Endothelial cell of umbilical vein (primary cell): ENCODE data around the gene EIF4G2. TPM values are rescaled to one million over a fixed set of nuclear protein-coding genes. Genes with fewer than 3 reads are reported as not detected.

ENCODE experiments used
- BruUV-seq: library from RNA; stranded (reverse); fragments of 400-500 nt; replicated peaks from 2 replicates; lab custom pipeline; 2021; lab: Mats Ljungman, UMichigan
- CTCF ChIA-PET: fragments of 300-600, 350-600 bp; sonication (Branson Sonifier 250); formaldehyde crosslinking; loops from one replicate; lab custom pipeline; 2021; ENCODE audit warnings: antibody characterized with exemption, inconsistent platforms; lab: Charles Lee
- POLR2A ChIA-PET: fragments of 300-600, 350-600 bp; sonication (Branson Sonifier 250); formaldehyde crosslinking; loops from one replicate; lab custom pipeline; 2021; ENCODE audit warnings: antibody characterized with exemption, inconsistent platforms; lab: Charles Lee
- DNase-seq: peaks from one replicate; pipeline ENCODE4 v3.0.0-alpha.2; 2011; ENCODE audit warnings: low read depth, low spot score
- FAIRE-seq: peaks from 2 replicates; lab custom pipeline; 2011; peaks lifted over from hg19 to GRCh38; lab: Jason Lieb, UNC
- H2AFZ ChIP-seq: 2 replicates; pipeline ENCODE4 v1.6.0; 2012; ENCODE audit warnings: low read depth, low read length, control low read depth, inconsistent platforms
- H3K27ac ChIP-seq: 2 replicates; pipeline ENCODE4 v1.5.1; 2011; ENCODE audit warnings: low read depth, mild to moderate bottlenecking, control low read depth, low read length, moderate library complexity; ENCODE audit not compliant: insufficient read depth
- H3K27me3 ChIP-seq, 2 experiments: 2 replicates each; pipeline versions ENCODE4 v1.6.0 to v1.6.1; 2011; ENCODE audit warnings: low read length in 2 of 2, mixed read lengths in 1 of 2; ENCODE audit not compliant: control insufficient read depth in 2 of 2, insufficient read depth in 2 of 2
- H3K36me3 ChIP-seq, 2 experiments: 2 replicates in 1 of 2; 3 replicates in 1 of 2; pipeline ENCODE4 v1.5.1; 2011; ENCODE audit warnings: low read length in 2 of 2, mild to moderate bottlenecking in 1 of 2, moderate library complexity in 1 of 2; ENCODE audit not compliant: control insufficient read depth in 2 of 2, insufficient read depth in 2 of 2; ENCODE audit errors: extremely low read depth in 1 of 2
- H3K4me1 ChIP-seq: 3 replicates; pipeline ENCODE4 v1.5.1; 2011; ENCODE audit warnings: mild to moderate bottlenecking, low read length; ENCODE audit not compliant: control insufficient read depth, insufficient read depth; ENCODE audit errors: extremely low read depth
- H3K4me2 ChIP-seq: 2 replicates; pipeline ENCODE4 v1.6.1; 2011; ENCODE audit warnings: low read length, control low read depth, mixed read lengths; ENCODE audit not compliant: insufficient read depth
- H3K4me3 ChIP-seq, 3 experiments: fragments of 200-600 bp in 1 of 3; sonication (generic), shearing (Covaris generic) in 1 of 3; replicated peaks in 1 of 3; 2 replicates each; pipeline ENCODE4 v1.5.1; 2011 to 2016; ENCODE audit warnings: control low read depth in 3 of 3, low read length in 3 of 3, mild to moderate bottlenecking in 2 of 3, inconsistent platforms in 1 of 3, low read depth in 1 of 3, moderate library complexity in 1 of 3; ENCODE audit not compliant: insufficient read depth in 1 of 3
- H3K79me2 ChIP-seq: 2 replicates; pipeline ENCODE4 v1.6.0; 2012; ENCODE audit warnings: low read length, inconsistent platforms; ENCODE audit not compliant: control insufficient read depth, insufficient read depth
- H3K9ac ChIP-seq: replicated peaks from 2 replicates; pipeline ENCODE3; 2011; ENCODE audit warnings: low read length, control low read depth; ENCODE audit not compliant: insufficient read depth; ENCODE audit errors: extremely low read depth
- H3K9me1 ChIP-seq: replicated peaks from 3 replicates; pipeline ENCODE4 v1.6.0; 2011; ENCODE audit warnings: mild to moderate bottlenecking, low read length; ENCODE audit not compliant: control insufficient read depth, insufficient read depth; ENCODE audit errors: extremely low read depth
- H3K9me3 ChIP-seq: replicated peaks from 2 replicates; pipeline ENCODE4 v1.5.1; 2012; ENCODE audit warnings: low read length, inconsistent platforms; ENCODE audit not compliant: control insufficient read depth, insufficient read depth
- H4K20me1 ChIP-seq: replicated peaks from 2 replicates; pipeline ENCODE3; 2011; ENCODE audit warnings: mild to moderate bottlenecking, low read length; ENCODE audit not compliant: control insufficient read depth, insufficient read depth; ENCODE audit errors: extremely low read depth
- EZH2 ChIP-seq: IDR thresholded peaks from 2 replicates; pipeline ENCODE4 v1.6.1; 2012; ENCODE audit warnings: borderline replicate concordance, low read depth, mild to moderate bottlenecking, moderate library complexity, low read length, inconsistent platforms; ENCODE audit not compliant: severe bottlenecking
- FOS ChIP-seq: IDR thresholded peaks from 2 replicates; pipeline ENCODE4 v1.6.1; 2011; ENCODE audit warnings: mild to moderate bottlenecking, low read length, moderate library complexity, borderline replicate concordance; ENCODE audit not compliant: insufficient read depth
- MYC ChIP-seq: IDR thresholded peaks from one replicate; pipeline ENCODE4 v1.6.1; 2011; ENCODE audit warnings: mild to moderate bottlenecking, low read depth, low read length
- POLR2A ChIP-seq: IDR thresholded peaks from 2 replicates; pipeline ENCODE4 v1.6.1; 2012; ENCODE audit warnings: low read depth, mild to moderate bottlenecking, control low read depth, low read length
- POLR2AphosphoS5 ChIP-seq: IDR thresholded peaks from 2 replicates; pipeline ENCODE4 v1.6.1; 2012; ENCODE audit warnings: low read depth, mild to moderate bottlenecking, control low read depth, low read length, moderate library complexity; ENCODE audit not compliant: insufficient read depth
- dilution Hi-C: fragments of 300-500 bp; cut with MboI; formaldehyde crosslinking; loops from one replicate; pipeline ENCODE4 v1.15.0; 2019; ENCODE audit warnings: low sequenced_read_pairs; ENCODE audit not compliant: extremely low pct_ligation_motif_present
- intact Hi-C: fragments of 100-400 bp; cut with micrococcal nuclease; formaldehyde crosslinking; loops from one replicate; pipeline ENCODE4 v1.10.0; 2022
- polyA plus RNA-seq, 4 experiments: library from polyadenylated mRNA; depleted of rRNA in 3 of 4; stranded (reverse) in 3 of 4; unstranded in 1 of 4; fragments of >200 nt; gene quantifications; 2 replicates each; pipeline versions ENCODE4 v1.2.1 to v1.2.3, GENCODE V29; 2011 to 2012; ENCODE audit warnings: missing spikeins in 1 of 4
- total RNA-seq: library from RNA; stranded (reverse); gene quantifications from 2 replicates; pipeline ENCODE4 v1.2.3, GENCODE V29; 2021
- TF ChIP-seq, protein P1 (sequence below): IDR thresholded peaks from 2 replicates; pipeline ENCODE4 v1.6.1; 2011; ENCODE audit not compliant: insufficient read depth, insufficient read length
- TF ChIP-seq, protein P2 (sequence below), 2 donors: IDR thresholded peaks; 1 replicate in 1 of 2; 2 replicates in 1 of 2; pipeline ENCODE4 v1.5.1; 2011; ENCODE audit warnings: low read length in 2 of 2, mild to moderate bottlenecking in 2 of 2, moderate library complexity in 2 of 2, control low read depth in 1 of 2, inconsistent platforms in 1 of 2, low read depth in 1 of 2; ENCODE audit not compliant: insufficient read depth in 1 of 2; ENCODE audit errors: extremely low read depth in 1 of 2

Gene EIF4G2
- total and polyA plus RNA-seq, 2 donors (not counting 3 experiments of a cell fraction or from before 2014, with no cell fraction given): 382 to 1,194 TPM

DNA sequence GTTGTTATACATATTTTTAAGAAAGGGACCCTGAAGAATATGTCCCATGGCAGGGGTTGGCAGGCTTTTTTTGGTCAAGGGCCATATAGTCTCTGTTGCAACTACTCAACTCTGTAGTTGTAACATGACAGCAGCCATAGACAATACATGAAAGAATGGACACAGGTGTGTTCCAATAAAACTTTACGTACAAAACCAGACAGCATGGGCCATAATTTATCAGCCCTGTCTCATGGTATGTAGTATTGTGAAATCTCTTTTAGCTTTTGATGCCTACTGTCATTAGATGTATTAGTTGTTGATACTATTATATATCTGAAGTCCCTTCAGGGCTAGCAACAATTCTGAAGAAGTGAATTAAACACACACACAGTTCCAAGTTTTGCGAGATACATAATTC, 46.6 kb upstream of the EIF4G2 start:
- dilution Hi-C loops (no loop called here), intact Hi-C loops (no loop called here)
- H3K4me2 ChIP-seq: no peak overlapping the region
- H3K9me1 ChIP-seq: no peaks in the 10 kb centered on the region
- BruUV-seq: no TSS peak
- no peaks in the 10 kb centered on the region for H3K9me3 ChIP-seq
- H3K36me3 ChIP-seq: peaks cover 5 to 19% of the 10 kb centered on the region in 2 experiments
- FAIRE-seq: no peak
- no peak overlapping the region for H3K4me3 ChIP-seq
- H3K27ac ChIP-seq: no peak overlapping the region
- H3K4me1 ChIP-seq: peaks cover 8% of the 10 kb centered on the region
- ChIA-PET CTCF (interaction anchor here (1.2 to 1.5 kb wide), 2 partner anchors 51 to 76 kb away, joined by 3 to 4 read pairs; no protein-coding TSS in a partner anchor), POLR2A (interaction anchor here (2.4 kb wide), 1 partner anchor 46 kb away, joined by 11 read pairs; the partner anchor contains the start of gene EIF4G2)
- H4K20me1 ChIP-seq: no peaks in the 10 kb centered on the region
- H3K79me2 ChIP-seq: peaks cover 47% of the 10 kb centered on the region
- no peak overlapping the region for H3K9ac ChIP-seq
- no peak overlapping the region for H2AFZ ChIP-seq
- DNase-seq: no peak
- H3K27me3 ChIP-seq: no peaks in the 10 kb centered on the region
- TF ChIP-seq POLR2AphosphoS5 (no peak), EZH2 (no peak), MYC (no peak)

DNA sequence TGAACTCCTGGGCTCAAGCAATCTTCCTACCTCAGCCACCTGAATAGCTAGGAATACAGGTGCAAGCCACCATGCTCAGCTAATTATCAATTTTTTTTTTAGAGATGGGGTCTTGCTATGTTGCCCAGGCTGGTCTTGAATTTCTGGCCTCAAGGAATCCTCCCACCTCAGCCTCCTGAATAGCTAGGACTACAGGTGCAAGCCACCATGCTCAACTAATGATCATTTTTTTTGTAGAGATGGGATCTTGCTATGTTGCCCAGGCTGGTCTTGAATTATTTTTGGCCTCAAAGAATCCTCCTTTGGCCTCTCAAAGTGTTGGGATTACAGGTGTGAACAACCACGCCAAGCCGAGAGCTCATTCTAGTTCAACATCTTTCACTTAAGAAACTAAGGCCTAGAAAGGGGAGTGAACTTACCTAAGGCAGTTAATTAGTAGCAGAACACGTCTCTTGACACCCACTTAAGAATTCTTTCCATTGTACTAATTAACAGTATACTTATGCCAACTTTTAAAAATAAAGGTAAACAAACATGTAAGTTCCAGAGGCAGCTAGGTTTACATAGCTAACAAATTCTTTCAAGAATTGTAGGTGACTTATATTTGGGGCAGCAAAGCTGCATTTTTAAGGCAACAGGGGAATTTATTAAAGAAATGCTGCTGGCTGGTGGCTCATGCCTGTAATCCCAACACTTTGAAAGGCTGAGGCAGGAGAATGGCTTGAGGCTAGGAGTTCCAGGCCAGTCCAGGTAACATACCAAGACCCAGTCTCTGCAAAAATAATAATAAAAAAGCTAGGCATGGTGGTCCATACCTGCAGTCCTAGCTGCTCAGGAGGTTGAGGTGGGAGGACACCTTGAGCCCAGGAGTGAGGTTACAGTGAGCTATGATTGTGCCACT, 39.5 kb upstream of the EIF4G2 start:
- H3K4me2 ChIP-seq: no peak overlapping the region
- intact Hi-C loops (no loop called here), dilution Hi-C loops (no loop called here)
- H3K79me2 ChIP-seq: peaks cover 6% of the 10 kb centered on the region
- no peaks in the 10 kb centered on the region for H3K4me1 ChIP-seq
- no TSS peak for BruUV-seq
- no peaks in the 10 kb centered on the region for H3K27me3 ChIP-seq
- TF ChIP-seq, protein P1, sequence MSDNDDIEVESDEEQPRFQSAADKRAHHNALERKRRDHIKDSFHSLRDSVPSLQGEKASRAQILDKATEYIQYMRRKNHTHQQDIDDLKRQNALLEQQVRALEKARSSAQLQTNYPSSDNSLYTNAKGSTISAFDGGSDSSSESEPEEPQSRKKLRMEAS: no peak
- TF ChIP-seq, protein P2, sequence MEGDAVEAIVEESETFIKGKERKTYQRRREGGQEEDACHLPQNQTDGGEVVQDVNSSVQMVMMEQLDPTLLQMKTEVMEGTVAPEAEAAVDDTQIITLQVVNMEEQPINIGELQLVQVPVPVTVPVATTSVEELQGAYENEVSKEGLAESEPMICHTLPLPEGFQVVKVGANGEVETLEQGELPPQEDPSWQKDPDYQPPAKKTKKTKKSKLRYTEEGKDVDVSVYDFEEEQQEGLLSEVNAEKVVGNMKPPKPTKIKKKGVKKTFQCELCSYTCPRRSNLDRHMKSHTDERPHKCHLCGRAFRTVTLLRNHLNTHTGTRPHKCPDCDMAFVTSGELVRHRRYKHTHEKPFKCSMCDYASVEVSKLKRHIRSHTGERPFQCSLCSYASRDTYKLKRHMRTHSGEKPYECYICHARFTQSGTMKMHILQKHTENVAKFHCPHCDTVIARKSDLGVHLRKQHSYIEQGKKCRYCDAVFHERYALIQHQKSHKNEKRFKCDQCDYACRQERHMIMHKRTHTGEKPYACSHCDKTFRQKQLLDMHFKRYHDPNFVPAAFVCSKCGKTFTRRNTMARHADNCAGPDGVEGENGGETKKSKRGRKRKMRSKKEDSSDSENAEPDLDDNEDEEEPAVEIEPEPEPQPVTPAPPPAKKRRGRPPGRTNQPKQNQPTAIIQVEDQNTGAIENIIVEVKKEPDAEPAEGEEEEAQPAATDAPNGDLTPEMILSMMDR (IDR thresholded peaks at IDR 0.05; ENCODE audit: extremely low read depth in 1 of 2, insufficient read depth in 1 of 2, low read depth in 1 of 2, low read length in 2 of 2): no peak
- no peak for TF ChIP-seq MYC
- no peak for TF ChIP-seq POLR2AphosphoS5
- no peak for TF ChIP-seq FOS
- TF ChIP-seq POLR2A: no peak
- no peaks in the 10 kb centered on the region for H4K20me1 ChIP-seq
- H3K4me3 ChIP-seq: no peak overlapping the region
- no peaks in the 10 kb centered on the region for H3K9me3 ChIP-seq
- ChIA-PET POLR2A (interaction anchor here (0.7 to 1.8 kb wide), 4 partner anchors 9 to 94 kb away, joined by 3 to 7 read pairs (median 5); partner anchors contain the start of genes EIF4G2 and ZBED5), CTCF (interaction anchor here (1.2 to 2.7 kb wide), 3 partner anchors 9 to 56 kb away, joined by 4 to 13 read pairs (median 7); no protein-coding TSS in a partner anchor)
- no peak for FAIRE-seq
- no peak overlapping the region for H3K27ac ChIP-seq
- H3K9me1 ChIP-seq: no peaks in the 10 kb centered on the region
- no peak for DNase-seq
- peaks cover 0 to 5% of the 10 kb centered on the region in 2 experiments for H3K36me3 ChIP-seq
- H2AFZ ChIP-seq: no peak overlapping the region
- no peak overlapping the region for H3K9ac ChIP-seq
